GM10266 (cell line): ENCODE data around the gene PAX8.
A peak's percentile ranks its signal among the peaks of the same experiment; 100 is the strongest.

Experiments used
- DNase-seq: peaks from one replicate; pipeline ENCODE4 v3.0.0; 2012; ENCODE audit errors: extremely low spot score
- TF ChIP-seq, protein P1 (sequence below): IDR thresholded peaks from 2 replicates; pipeline ENCODE4 v1.5.1; 2012; ENCODE audit warnings: mild to moderate bottlenecking, low read depth; ENCODE audit not compliant: control insufficient read depth, insufficient read depth; ENCODE audit errors: missing control alignments

PAX8 gene

DNA sequence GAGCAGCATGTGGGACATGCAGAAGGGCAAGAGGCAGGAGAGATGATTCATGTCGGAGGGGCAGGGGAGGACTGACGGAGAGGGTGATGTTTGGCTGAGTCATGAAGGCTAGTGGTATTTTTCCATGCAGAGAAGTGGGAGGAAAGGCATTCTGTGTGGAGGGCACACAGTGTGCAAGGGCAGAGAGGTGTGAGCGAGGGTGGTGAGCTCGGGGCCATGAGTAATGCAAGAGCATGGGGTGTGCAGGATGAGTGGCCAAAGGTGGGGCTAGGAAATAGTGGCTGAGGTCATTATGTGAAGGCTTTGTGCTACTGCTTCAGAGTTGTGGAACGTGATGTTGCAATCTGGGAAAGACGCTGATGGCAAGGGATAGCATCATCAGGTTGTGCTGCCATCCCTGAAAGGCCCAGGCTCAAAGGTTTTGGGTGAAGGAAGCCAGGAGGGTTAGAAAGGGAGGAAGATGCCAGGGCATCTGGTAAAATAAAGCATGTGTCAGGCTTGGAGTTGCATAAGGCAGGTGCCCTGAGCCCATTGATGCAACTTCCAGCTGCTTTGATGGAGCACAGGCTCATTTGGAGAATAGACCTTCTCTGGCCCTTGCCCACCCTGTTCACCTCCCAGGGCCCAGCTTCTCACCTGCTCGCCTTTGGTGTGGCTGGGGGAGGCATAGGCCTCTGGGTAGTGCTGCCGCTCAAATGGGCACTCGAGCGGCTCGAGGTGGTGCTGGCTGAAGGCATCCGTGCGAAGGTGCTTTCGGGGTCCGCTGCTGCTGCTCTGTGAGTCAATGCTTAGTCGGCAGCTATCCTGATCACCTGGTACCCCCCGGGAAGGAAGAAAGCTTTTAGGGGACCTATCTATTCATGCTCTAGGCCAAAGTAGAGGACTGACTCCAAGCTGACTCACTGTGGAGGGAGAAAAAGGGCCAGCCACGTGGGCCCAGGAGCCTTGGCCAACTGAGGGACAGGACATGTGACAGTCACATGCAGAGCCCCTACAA is 37.5 kb downstream of the PAX8 start:
- TF ChIP-seq, protein P1, sequence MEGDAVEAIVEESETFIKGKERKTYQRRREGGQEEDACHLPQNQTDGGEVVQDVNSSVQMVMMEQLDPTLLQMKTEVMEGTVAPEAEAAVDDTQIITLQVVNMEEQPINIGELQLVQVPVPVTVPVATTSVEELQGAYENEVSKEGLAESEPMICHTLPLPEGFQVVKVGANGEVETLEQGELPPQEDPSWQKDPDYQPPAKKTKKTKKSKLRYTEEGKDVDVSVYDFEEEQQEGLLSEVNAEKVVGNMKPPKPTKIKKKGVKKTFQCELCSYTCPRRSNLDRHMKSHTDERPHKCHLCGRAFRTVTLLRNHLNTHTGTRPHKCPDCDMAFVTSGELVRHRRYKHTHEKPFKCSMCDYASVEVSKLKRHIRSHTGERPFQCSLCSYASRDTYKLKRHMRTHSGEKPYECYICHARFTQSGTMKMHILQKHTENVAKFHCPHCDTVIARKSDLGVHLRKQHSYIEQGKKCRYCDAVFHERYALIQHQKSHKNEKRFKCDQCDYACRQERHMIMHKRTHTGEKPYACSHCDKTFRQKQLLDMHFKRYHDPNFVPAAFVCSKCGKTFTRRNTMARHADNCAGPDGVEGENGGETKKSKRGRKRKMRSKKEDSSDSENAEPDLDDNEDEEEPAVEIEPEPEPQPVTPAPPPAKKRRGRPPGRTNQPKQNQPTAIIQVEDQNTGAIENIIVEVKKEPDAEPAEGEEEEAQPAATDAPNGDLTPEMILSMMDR = no peak
- DNase-seq = no peak

DNA sequence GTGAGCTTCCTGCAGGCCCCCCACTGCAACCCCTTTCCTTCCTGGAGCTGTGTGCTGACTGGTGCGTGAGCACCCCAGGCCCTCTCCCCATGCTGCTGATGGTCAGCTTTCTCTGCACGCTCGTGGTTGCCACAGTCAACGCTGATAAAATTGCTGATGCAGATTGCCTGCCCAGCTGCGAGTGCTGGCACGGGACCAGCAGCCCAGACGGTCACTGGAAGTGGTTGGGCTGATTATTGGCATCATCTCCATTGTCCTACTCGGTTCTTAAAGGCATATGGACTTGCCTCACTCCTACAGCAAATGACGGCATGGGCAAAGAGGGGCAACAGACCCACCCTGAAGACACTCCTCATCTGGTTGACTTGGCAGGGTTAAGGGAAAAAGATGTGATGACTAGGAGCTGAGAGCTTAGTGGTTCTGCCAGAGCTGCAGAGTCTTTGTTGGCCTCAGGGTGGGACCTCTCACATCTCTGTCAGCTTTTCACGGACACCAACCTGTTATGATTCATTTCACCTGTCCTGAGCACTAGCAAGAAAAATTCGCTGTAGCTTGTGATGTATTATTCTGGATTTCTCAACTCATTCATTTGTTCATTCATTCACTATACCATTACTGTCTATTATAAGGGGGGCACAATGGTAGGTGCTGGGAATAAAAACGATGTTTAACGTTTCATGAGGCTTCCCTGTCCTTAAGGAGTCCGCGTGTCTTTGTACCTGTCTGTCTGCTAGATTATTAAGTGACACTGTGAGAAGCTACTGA is 38.4 kb downstream of the PAX8 start:
- no peak for DNase-seq
- TF ChIP-seq, protein P1 = no peak

DNA sequence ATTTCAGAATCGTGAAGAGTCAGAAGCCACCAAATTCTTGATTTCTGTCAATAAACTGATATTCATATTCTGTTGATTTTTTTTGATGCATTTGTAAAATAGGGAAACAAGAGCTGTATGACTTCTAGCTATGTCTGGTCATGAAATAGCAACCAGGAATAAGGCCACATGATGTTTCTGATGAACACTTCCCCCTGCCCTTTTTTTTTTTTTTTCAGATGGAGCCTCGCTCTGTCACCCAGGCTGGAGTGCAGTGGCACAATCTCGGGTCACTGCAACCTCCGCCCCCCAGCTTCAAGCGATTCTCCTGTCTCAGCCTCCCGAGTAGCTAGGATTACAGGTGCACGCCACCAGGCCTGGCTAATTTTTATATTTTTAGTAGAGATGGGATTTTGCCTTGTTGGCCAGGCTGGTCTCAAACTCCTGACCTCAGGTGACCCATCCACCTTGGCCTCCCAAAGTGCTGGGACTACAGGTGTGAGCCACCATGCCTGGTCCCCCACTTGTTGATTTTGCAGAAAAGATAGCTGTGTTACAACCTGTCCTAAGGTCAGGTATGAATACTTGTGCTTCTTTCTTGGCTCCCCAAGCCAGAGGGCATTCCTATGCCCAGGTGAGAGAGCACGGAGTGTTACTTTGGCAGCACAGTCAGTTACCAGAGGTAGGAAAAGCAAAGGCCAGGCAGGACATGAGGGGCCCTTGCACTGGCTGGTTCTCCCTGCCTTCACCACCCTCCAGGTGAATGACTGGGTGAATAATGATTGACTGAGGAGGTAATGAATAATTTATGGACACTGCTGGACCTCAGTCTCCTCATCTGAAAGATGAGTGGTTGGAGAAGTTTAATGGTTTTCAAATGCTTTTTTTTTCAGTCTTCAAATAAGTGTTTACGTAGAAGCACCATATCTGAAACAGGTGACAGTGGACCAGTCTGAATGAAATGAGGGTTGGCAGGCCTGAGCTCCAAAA is 39.6 kb downstream of the PAX8 start:
- no peak for DNase-seq
- TF ChIP-seq, protein P1 = no peak

DNA sequence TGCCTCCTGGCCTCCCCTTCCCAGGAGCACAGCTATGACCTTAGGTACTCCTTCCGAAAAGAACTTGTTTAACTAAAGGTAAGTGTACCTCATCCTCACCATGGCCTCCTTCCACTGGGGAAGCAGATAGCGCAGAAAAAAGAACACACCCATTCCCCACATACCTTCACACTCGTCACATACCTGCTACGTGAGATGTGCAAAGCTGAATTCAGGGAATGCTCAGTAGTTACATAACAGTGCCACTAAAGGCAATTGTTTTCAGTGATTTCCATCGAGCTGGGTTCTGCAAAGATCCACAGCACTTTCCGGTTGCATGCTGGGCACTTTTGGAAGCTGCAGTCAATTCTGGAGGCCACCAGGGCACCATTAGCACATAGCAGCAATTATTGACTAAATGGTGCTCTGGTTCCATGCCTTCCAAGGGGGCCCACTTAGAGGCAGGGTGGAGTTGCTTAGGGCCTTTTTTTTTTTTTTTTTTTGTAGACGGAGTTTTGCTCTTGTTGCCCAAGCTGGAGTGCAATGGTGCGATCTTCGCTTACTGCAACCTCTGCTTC is 41.0 kb downstream of the PAX8 start:
- TF ChIP-seq, protein P1 = no peak
- no peak for DNase-seq

DNA sequence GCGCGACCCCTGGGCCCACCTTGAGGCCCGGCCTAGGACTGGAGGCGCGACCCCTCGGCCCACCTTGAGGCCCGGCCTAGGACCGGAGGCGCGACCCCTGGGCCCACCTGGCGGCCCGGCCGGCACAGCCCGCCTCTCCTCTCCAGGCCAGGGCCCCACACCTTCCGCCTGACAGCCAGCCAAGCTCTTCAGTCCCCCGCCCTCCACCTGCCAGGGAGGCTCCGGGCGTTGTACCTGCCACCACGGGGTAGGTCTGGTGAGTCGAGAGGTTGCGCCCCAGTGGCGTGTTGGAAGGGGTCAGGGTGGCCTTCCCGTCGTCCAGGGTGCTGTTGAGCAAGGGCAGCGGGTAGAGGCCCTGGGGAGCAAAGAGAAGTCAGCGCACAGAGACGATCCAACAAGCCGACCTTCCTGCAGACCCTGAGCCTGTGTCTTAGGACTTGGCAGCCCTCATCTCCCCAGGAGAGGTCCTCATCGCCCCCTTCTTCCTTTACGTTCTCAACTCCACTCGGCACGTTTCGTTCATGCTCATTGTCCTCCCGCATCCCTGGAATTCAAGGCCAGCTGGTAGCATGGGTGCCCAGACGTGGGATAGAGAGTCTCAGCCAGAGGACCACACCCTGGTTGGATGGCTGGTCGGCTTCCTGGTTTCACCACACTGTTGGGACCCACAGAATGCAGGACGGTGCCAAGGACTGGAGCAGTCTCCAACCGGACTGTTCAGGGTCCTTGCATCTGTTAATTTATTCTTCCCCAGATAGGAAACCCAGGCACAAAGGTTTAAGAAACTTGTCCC is 42.2 kb downstream of the PAX8 start:
- DNase-seq = no peak
- TF ChIP-seq, protein P1 = no peak

DNA sequence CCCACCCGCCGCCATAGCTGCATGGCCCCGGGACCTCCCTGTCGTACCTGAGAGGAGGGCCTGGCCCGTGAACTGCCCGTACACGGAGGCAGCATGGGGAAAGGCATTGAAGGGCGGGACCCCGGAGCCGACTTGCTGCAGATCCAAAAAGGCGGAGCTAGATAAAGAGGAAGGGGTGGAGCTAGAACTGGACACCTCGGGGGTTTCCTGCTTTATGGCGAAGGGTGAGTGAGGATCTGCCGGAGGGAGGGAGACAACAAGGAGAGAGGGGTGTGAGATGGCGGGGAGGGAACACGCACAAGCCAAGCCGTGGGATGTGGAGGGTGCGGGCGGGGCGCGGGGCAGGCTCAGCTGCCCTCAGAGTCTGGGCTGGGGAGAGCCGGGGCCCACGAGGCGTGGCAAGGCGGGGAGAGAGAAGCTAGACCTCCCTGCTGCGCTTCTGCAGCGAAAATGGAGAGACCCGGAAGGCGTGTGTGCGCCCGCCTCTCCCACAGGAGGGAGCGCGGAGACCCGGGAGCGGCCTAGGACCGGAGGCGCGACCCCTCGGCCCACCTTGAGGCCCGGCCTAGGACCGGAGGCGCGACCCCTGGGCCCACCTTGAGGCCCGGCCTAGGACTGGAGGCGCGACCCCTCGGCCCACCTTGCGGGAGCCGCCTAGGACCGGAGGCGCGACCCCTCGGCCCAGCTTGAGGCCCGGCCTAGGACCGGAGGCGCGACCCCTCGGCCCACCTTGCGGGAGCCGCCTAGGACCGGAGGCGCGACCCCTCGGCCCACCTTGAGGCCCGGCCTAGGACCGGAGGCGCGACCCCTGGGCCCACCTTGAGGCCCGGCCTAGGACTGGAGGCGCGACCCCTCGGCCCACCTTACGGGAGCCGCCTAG is 43.1 kb downstream of the PAX8 start:
- peak; percentile 54 for DNase-seq
